Coronary artery (tissue), 2 donors: ENCODE data around the gene CACNA2D3.

Experiments used
- DNase-seq: peaks from one replicate; pipeline ENCODE4 v3.0.0-alpha.2; 2017; ENCODE audit warnings: low spot score
- H3K27ac ChIP-seq, 2 donors: fragments of 200-600 bp; sonication (generic); one replicate each; pipeline ENCODE4 v1.5.1; 2016 to 2019
- H3K4me3 ChIP-seq: fragments of 200-600 bp; sonication (generic); 2 replicates; pipeline ENCODE4 v1.5.1; 2016; ENCODE audit warnings: mild to moderate bottlenecking, moderate library complexity
- TF ChIP-seq, protein P1 (sequence below): fragments of 200-600 bp; sonication (generic); IDR thresholded peaks from one replicate; pipeline ENCODE4 v1.5.1; 2019; ENCODE audit warnings: antibody characterized with exemption

The CACNA2D3 gene

GRCh38 chr3:54897028-54897711 lies 774.8 kb downstream of the CACNA2D3 start:
- DNase-seq, result no peak
- H3K27ac ChIP-seq, result no peak overlapping the region
- TF ChIP-seq, protein P1, sequence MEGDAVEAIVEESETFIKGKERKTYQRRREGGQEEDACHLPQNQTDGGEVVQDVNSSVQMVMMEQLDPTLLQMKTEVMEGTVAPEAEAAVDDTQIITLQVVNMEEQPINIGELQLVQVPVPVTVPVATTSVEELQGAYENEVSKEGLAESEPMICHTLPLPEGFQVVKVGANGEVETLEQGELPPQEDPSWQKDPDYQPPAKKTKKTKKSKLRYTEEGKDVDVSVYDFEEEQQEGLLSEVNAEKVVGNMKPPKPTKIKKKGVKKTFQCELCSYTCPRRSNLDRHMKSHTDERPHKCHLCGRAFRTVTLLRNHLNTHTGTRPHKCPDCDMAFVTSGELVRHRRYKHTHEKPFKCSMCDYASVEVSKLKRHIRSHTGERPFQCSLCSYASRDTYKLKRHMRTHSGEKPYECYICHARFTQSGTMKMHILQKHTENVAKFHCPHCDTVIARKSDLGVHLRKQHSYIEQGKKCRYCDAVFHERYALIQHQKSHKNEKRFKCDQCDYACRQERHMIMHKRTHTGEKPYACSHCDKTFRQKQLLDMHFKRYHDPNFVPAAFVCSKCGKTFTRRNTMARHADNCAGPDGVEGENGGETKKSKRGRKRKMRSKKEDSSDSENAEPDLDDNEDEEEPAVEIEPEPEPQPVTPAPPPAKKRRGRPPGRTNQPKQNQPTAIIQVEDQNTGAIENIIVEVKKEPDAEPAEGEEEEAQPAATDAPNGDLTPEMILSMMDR, result no peak
- H3K4me3 ChIP-seq, result no peak overlapping the region

DNA sequence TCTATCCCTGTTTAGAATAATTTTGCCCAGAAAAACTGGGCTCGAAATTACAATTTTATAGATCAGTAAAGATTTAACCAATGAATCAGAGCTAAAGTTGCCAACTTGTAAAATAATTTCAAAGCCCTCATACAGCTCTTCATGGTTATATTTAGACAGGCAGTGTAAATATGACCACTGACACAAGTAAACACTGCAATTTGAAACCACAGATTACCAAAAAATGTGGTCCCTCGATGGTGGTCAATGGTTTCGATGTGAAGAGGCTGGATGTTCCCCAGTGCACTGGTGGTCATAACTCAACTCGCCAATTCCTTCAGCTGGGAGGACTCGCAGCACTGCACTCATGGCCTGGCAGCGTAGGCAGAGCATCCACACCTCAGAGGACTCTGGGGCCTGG lies 776.9 kb downstream of the CACNA2D3 start:
- Histone ChIP-seq H3K4me3 (no peak overlapping the region), H3K27ac (no peak overlapping the region)
- TF ChIP-seq, protein P1, result no peak
- DNase-seq, result no peak

GRCh38 chr3:54900838-54901591 lies 778.7 kb downstream of the CACNA2D3 start:
- no peak overlapping the region for H3K4me3 ChIP-seq
- DNase-seq, result no peak
- TF ChIP-seq, protein P1, result no peak
- no peak overlapping the region for H3K27ac ChIP-seq

- no peak overlapping the region for H3K27ac ChIP-seq
- no peak for DNase-seq
- no peak overlapping the region for H3K4me3 ChIP-seq
- TF ChIP-seq, protein P1, result no peak
These were observed 779.7 kb downstream of the CACNA2D3 start for GRCh38 chr3:54901906-54902685.

DNA sequence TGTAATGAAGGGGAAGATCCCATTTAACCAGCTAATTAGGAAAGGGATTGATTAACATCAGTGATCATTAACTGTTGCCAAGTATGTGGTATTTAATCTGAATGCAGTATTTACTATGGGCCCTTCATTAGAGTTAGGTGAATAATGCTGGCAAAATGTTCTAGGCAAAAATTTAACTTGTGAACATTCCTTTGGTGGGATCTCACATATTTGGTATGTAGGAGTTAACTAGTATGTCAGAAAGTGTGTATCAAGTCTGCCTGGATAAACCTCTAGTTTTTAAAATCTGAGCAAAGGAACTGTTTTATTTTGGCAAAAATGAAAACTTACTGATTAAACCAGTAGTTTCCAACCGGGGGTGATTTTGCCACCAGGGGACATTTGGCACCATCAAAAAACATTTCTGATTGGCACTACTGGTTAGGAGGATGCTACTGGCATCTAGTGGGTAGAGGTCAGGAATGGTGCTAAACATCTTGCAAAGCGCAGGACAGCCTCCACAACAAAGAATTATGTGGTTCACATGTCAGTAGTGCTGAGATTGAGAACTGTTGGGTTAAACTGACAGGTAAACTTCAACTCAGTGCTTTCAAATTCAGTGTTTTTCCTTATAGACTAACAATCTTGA lies 783.0 kb downstream of the CACNA2D3 start:
- no peak for DNase-seq
- H3K4me3 ChIP-seq, result no peak overlapping the region
- TF ChIP-seq, protein P1, result no peak
- H3K27ac ChIP-seq, result no peak overlapping the region

- Histone ChIP-seq H3K4me3 (no peak overlapping the region), H3K27ac (no peak overlapping the region)
- no peak for DNase-seq
- TF ChIP-seq, protein P1, result no peak
These were observed 783.6 kb downstream of the CACNA2D3 start for GRCh38 chr3:54905920-54906319.
